Brain microvascular endothelial cell (primary cell): ENCODE measurements around the gene SYTL2.
"Not testable (repeated sequence)": the region's sequence is repeated elsewhere in the genome, so short reads cannot be mapped to it uniquely, and the experiment has no call there.

Experiments
- DNase-seq: peaks from one replicate; pipeline ENCODE4 v3.0.0-alpha.2; 2020
- H3K27ac ChIP-seq: fragments of 250-450 bp; sonication (Bioruptor Pico); 2 replicates; pipeline ENCODE4 v1.5.1; 2020; ENCODE audit warnings: mild to moderate bottlenecking, moderate library complexity
- H3K27me3 ChIP-seq: fragments of 250-450 bp; sonication (Bioruptor Pico); replicated peaks from 2 replicates; pipeline ENCODE4 v1.5.1; 2020; ENCODE audit warnings: mild to moderate bottlenecking
- H3K36me3 ChIP-seq: fragments of 250-450 bp; sonication (Bioruptor Pico); replicated peaks from 2 replicates; pipeline ENCODE4 v1.5.1; 2020; ENCODE audit warnings: mild to moderate bottlenecking
- H3K4me3 ChIP-seq: 2 replicates; pipeline ENCODE4 v1.5.1; 2011; ENCODE audit warnings: low read depth, mild to moderate bottlenecking, control low read depth, low read length, moderate library complexity
- CTCF ChIP-seq: IDR thresholded peaks from 2 replicates; pipeline ENCODE4 v1.5.1; 2011; ENCODE audit warnings: low read depth, mild to moderate bottlenecking, moderate library complexity, low read length, control low read depth, inconsistent platforms; ENCODE audit errors: missing control alignments
- in situ Hi-C: cut with HindIII; loops from 2 replicates; pipeline ENCODE4 v1.10.0; 2017; ENCODE audit warnings: low sequenced_read_pairs, low pct_ligation_motif_present

The SYTL2 gene

GRCh38 chr11:85779956-85780640 lies 30.8 kb downstream of the SYTL2 start:
- no peak for TF ChIP-seq CTCF
- in situ Hi-C loops, result no loop called here
- Histone ChIP-seq H3K27ac (no peak overlapping the region), H3K27me3 (no peaks in the 10 kb centered on the region), H3K4me3 (no peak overlapping the region), H3K36me3 (no peaks in the 10 kb centered on the region)
- no peak for DNase-seq

GRCh38 chr11:85777603-85777972 lies 33.4 kb downstream of the SYTL2 start:
- DNase-seq, in situ Hi-C loops, H3K4me3 ChIP-seq, H3K36me3 ChIP-seq, H3K27ac ChIP-seq, H3K27me3 ChIP-seq: not testable (repeated sequence)

GRCh38 chr11:85776951-85777602 lies 33.9 kb downstream of the SYTL2 start:
- in situ Hi-C loops, result no loop called here
- H3K4me3 ChIP-seq, result no peak overlapping the region
- no peaks in the 10 kb centered on the region for H3K36me3 ChIP-seq
- H3K27ac ChIP-seq, result no peak overlapping the region
- TF ChIP-seq CTCF, result no peak
- H3K27me3 ChIP-seq, result no peaks in the 10 kb centered on the region
- no peak for DNase-seq

GRCh38 chr11:85774256-85775101 lies 36.5 kb downstream of the SYTL2 start:
- no peak for TF ChIP-seq CTCF
- no peak overlapping the region for H3K4me3 ChIP-seq
- in situ Hi-C loops, result no loop called here

GRCh38 chr11:85772695-85773094 lies 38.2 kb downstream of the SYTL2 start:
- DNase-seq, result no peak
- H3K27ac ChIP-seq, result no peak overlapping the region
- no peaks in the 10 kb centered on the region for H3K36me3 ChIP-seq
- H3K27me3 ChIP-seq, result no peaks in the 10 kb centered on the region
- in situ Hi-C loops, result no loop called here
- no peak for TF ChIP-seq CTCF
- H3K4me3 ChIP-seq, result no peak overlapping the region

More at GRCh38 chr11:85774256-85775101, 36.5 kb downstream of the SYTL2 start:
- no peak overlapping the region for H3K27ac ChIP-seq
- H3K36me3 ChIP-seq, result no peaks in the 10 kb centered on the region
- no peaks in the 10 kb centered on the region for H3K27me3 ChIP-seq
- no peak for DNase-seq

GRCh38 chr11:85771568-85771967 lies 39.4 kb downstream of the SYTL2 start:
- in situ Hi-C loops, result no loop called here
- Histone ChIP-seq H3K27ac (no peak overlapping the region), H3K36me3 (no peaks in the 10 kb centered on the region), H3K4me3 (no peak overlapping the region), H3K27me3 (no peaks in the 10 kb centered on the region)
- no peak for DNase-seq
- TF ChIP-seq CTCF, result no peak
